Pancreas (tissue), 10 donors: ENCODE data around the gene BBOX1. TPM values are rescaled to one million over a fixed set of nuclear protein-coding genes. Genes with fewer than 3 reads are reported as not detected.

Experiments used
- ATAC-seq, 4 donors: fragments of 200-7000 bp; cut with Tn5 transposase; one replicate each; pipeline versions ENCODE4 v1.8.0 to v1.9.1; 2020; ENCODE audit warnings: mild to moderate bottlenecking in 4 of 4, moderate library complexity in 4 of 4
- DNase-seq, 6 donors: peaks; one replicate each; pipeline ENCODE4 v3.0.0-alpha.2; 2020
- FAIRE-seq: peaks from 2 replicates; lab custom pipeline; 2012; peaks lifted over from hg19 to GRCh38; lab: Jason Lieb, UNC
- H3K27ac ChIP-seq, 4 donors: fragments of 200-600 bp; sonication (generic); 1 replicate in 3 of 4; 2 replicates in 1 of 4; pipeline versions ENCODE4 v1.5.0 to v1.8.0; 2020
- H3K27me3 ChIP-seq, 4 donors: fragments of 200-600 bp; one replicate each; pipeline ENCODE4 v1.8.0; 2021
- H3K36me3 ChIP-seq, 3 donors: fragments of 200-600 bp; sonication (generic) in 1 of 3; one replicate each; pipeline versions ENCODE4 v1.5.0 to v1.8.0; 2020 to 2021
- H3K4me1 ChIP-seq, 3 donors: fragments of 200-600 bp; one replicate each; pipeline ENCODE4 v1.8.0; 2021
- H3K4me3 ChIP-seq, 4 donors: fragments of 200-600 bp; sonication (generic) in 2 of 4; one replicate each; pipeline versions ENCODE4 v1.5.0 to v1.8.0; 2020 to 2021
- H3K9me3 ChIP-seq, 4 donors: fragments of 200-600 bp; one replicate each; pipeline ENCODE4 v1.8.0; 2021
- CTCF ChIP-seq, 4 donors: fragments of 200-600 bp; sonication (generic) in 3 of 4; IDR thresholded peaks; one replicate each; pipeline versions ENCODE4 v1.5.0 to v1.8.0; 2021; ENCODE audit warnings: antibody characterized with exemption in 4 of 4
- WGBS, 2 donors: extraction: QIAGEN DNeasy Blood & Tissue Kit; methylation state at CpG; one replicate each; pipeline ENCODE4 v1.1.7; 2013; 5-methylcytosine and 5-hydroxymethylcytosine counted together
- intact Hi-C, 3 donors: fragments of 100-400 bp; cut with DNase I; formaldehyde crosslinking; loops; one replicate each; pipeline versions ENCODE4 v1.11.1 to v1.14.2; 2022
- polyA plus RNA-seq, 2 donors: library from polyadenylated mRNA; stranded (reverse); fragments of 200-250 nt; gene quantifications; one replicate each; pipeline ENCODE4 v1.2.3, GENCODE V29; 2013
- total RNA-seq, 6 donors: library from RNA; stranded (reverse); fragmentation: NEBNext Ultra II Directional in 4 of 6; extraction: Animal tissue kit (Norgen Biotek cat#: 25700) in 4 of 6; gene quantifications; one replicate each; pipeline versions ENCODE4 v1.2.1 to v1.2.4, GENCODE V29; 2021 to 2023
- donor health status: healthy with polysubstance abuse.
- donor health status: DM: no; HTN: no; CAD: no; lungs with moderate emphysema.
- donor health status: DM: no; HTN: no; CAD: no.
- donor health status: control.
- donor health status: control.
- donor health status: Bipolar disorder and iron deficiency.
- donor health status: DM: yes; HTN: yes; CAD: no.
- donor health status: DM: no; HTN: no; CAD: no.
- donor health status: DM: no; HTN: no; CAD: no.
- donor health status: DM: yes; HTN: yes; CAD: no.

The BBOX1 gene, protein sequence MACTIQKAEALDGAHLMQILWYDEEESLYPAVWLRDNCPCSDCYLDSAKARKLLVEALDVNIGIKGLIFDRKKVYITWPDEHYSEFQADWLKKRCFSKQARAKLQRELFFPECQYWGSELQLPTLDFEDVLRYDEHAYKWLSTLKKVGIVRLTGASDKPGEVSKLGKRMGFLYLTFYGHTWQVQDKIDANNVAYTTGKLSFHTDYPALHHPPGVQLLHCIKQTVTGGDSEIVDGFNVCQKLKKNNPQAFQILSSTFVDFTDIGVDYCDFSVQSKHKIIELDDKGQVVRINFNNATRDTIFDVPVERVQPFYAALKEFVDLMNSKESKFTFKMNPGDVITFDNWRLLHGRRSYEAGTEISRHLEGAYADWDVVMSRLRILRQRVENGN
- total RNA-seq (1 to 10 TPM in 2 of 6 donors, under 1 TPM in 4; 0.14 to 2.2 (median 0.52) TPM), polyA plus RNA-seq (under 1 TPM; 0.23 to 0.40 TPM)

DNA sequence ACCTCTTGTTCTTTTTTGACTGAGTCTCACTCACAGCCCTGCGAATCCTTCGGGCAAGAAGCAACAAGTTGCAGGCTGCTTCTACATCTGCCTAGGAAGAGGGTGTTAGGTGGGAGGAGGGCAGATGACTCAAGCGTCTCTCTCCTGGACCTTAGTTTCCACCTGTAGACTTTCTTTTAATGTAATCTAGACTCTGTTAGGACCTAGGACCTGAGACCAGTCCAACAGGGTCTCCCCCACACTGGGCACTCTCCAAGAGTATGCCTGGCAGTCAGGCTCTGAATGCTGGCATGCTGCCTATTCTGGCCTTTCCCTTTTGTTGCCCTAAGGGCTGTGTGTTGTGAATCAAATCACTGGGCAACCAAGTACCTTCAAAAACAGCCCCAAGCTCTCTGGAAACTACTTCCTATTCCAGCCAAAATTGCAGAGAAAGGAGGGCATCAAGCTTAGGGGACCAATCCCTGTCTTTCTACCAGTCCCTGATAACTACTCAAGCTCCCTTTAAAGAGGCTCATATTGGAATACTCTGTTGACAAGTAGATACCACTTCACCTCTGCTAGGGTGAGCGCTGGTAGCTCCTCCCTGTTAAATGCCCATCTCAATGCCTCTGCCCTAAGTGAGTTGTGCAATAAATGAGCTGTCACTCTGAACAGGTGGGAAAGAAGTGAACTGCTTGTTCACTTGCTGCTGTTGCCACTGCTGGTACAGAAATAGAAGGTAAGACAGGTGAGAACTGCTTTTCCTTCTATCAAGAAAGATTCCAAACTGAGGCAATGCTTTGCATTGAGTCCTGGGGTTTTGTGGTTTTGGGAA, at the start of gene BBOX1:
Gene BBOX1 (plus strand): TSS at position 514 of the 814 bp plus-strand sequence. CDS start 14,616 bp downstream, outside the sequence.
- Histone ChIP-seq H3K27ac (peak within 1 kb of the TSS in 2 of 4 donors; percentile 21 to 44), H3K36me3 (no peaks in the 10 kb centered on the region), H3K4me3 (no peak within 1 kb of the TSS), H3K27me3 (no peaks in the 10 kb centered on the region), H3K9me3 (no peaks in the 10 kb centered on the region), H3K4me1 (no peaks in the 10 kb centered on the region)
- ATAC-seq: peak; percentile 38 to 76 (median 70)
- intact Hi-C loops: no loop called here
- TF ChIP-seq CTCF (IDR thresholded peaks at IDR 0.05): no peak
- peak in 3 of 6 donors; percentile 23 to 38 (median 27) for DNase-seq
- 37 to 48% methylated on average over 4 of the region's 4 CpGs for WGBS, 2 donors
- FAIRE-seq: no peak

- Histone ChIP-seq H3K9me3 (no peaks in the 10 kb centered on the region), H3K36me3 (no peaks in the 10 kb centered on the region), H3K4me3 (no peak overlapping the region), H3K27ac (no peak overlapping the region), H3K4me1 (no peaks in the 10 kb centered on the region), H3K27me3 (no peaks in the 10 kb centered on the region)
- WGBS, 2 donors: 76 to 83% methylated on average over 1 of the region's 1 CpG
- FAIRE-seq (no peak), ATAC-seq (peak in 3 of 4 donors; percentile 19 to 58 (median 41)), DNase-seq (no peak)
- intact Hi-C loops: no loop called here
- TF ChIP-seq CTCF (IDR thresholded peaks at IDR 0.05): no peak
These were observed 48.5 kb upstream of the BBOX1 start for GRCh38 chr11:26992031-26992541.

- Histone ChIP-seq H3K9me3 (no peaks in the 10 kb centered on the region), H3K27ac (peak within 1 kb of the TSS in 1 of 4 donors; percentile 10), H3K4me1 (no peaks in the 10 kb centered on the region), H3K36me3 (no peaks in the 10 kb centered on the region), H3K4me3 (peak within 1 kb of the TSS; percentile 7 to 44 (median 30)), H3K27me3 (no peaks in the 10 kb centered on the region)
- ATAC-seq: peak; percentile 49 to 72 (median 60)
- intact Hi-C loops: no loop called here
- FAIRE-seq: no peak
- TF ChIP-seq CTCF (IDR thresholded peaks at IDR 0.05): no peak
- 2% methylated on average over 22 of the region's 22 CpGs for WGBS, 2 donors
- DNase-seq: peak in 4 of 6 donors; percentile 9 to 59 (median 39)
These were observed 46.6 kb upstream of the BBOX1 start, which contains the start of gene FIBIN for GRCh38 chr11:26993965-26994457. Gene FIBIN, plus strand, starts transcription at chr11:26994112. Its CDS starts 415 bp downstream, at chr11:26994527.

DNA sequence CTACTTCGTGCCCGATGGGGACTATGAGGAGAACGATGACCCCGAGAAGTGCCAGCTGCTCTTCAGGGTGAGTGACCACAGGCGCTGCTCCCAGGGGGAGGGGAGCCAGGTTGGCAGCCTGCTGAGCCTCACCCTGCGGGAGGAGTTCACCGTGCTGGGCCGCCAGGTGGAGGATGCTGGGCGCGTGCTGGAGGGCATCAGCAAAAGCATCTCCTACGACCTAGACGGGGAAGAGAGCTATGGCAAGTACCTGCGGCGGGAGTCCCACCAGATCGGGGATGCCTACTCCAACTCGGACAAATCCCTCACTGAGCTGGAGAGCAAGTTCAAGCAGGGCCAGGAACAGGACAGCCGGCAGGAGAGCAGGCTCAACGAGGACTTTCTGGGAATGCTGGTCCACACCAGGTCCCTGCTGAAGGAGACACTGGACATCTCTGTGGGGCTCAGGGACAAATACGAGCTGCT, 46.0 kb upstream of the BBOX1 start:
- Histone ChIP-seq H3K9me3 (no peaks in the 10 kb centered on the region), H3K36me3 (no peaks in the 10 kb centered on the region), H3K4me1 (no peaks in the 10 kb centered on the region), H3K4me3 (peak overlapping the region in 2 of 4 donors; percentile 35 to 44), H3K27ac (no peak overlapping the region), H3K27me3 (no peaks in the 10 kb centered on the region)
- no peak for TF ChIP-seq CTCF (IDR thresholded peaks at IDR 0.05)
- ATAC-seq: peak; percentile 44 to 64 (median 60)
- FAIRE-seq: no peak
- intact Hi-C loops: no loop called here
- 22 to 28% methylated on average over 19 of the region's 19 CpGs for WGBS, 2 donors
- peak in 5 of 6 donors; percentile 12 to 58 (median 22) for DNase-seq
